GM10266 (cell line): ENCODE measurements around the gene NOS3.

ENCODE experiments used
- DNase-seq: peaks from one replicate; pipeline ENCODE4 v3.0.0; 2012; ENCODE audit errors: extremely low spot score
- TF ChIP-seq, protein P1 (sequence below): IDR thresholded peaks from 2 replicates; pipeline ENCODE4 v1.5.1; 2012; ENCODE audit warnings: mild to moderate bottlenecking, low read depth; ENCODE audit not compliant: control insufficient read depth, insufficient read depth; ENCODE audit errors: missing control alignments

The NOS3 gene

DNA sequence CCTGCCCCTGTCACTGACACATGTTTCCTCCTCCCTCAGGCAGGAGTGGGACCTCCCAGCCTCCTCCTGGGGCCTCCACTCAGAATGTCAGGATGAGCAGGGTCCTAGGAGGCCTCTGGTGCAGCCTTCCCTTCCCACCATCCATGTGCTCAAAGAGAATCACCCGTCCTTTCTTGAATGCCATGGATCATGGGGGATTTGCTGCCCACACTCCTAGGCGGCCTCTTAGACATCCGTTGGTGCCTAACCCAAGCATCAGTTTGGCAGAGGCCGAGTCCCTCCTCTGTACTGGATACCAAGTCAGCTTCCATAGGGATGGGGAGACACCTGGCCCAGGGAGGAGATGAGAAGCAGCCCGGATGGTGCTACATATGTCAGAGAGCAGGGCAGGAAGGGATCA is 7.0 kb downstream of the NOS3 start:
- TF ChIP-seq, protein P1, sequence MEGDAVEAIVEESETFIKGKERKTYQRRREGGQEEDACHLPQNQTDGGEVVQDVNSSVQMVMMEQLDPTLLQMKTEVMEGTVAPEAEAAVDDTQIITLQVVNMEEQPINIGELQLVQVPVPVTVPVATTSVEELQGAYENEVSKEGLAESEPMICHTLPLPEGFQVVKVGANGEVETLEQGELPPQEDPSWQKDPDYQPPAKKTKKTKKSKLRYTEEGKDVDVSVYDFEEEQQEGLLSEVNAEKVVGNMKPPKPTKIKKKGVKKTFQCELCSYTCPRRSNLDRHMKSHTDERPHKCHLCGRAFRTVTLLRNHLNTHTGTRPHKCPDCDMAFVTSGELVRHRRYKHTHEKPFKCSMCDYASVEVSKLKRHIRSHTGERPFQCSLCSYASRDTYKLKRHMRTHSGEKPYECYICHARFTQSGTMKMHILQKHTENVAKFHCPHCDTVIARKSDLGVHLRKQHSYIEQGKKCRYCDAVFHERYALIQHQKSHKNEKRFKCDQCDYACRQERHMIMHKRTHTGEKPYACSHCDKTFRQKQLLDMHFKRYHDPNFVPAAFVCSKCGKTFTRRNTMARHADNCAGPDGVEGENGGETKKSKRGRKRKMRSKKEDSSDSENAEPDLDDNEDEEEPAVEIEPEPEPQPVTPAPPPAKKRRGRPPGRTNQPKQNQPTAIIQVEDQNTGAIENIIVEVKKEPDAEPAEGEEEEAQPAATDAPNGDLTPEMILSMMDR, result no peak
- DNase-seq, result no peak

DNA sequence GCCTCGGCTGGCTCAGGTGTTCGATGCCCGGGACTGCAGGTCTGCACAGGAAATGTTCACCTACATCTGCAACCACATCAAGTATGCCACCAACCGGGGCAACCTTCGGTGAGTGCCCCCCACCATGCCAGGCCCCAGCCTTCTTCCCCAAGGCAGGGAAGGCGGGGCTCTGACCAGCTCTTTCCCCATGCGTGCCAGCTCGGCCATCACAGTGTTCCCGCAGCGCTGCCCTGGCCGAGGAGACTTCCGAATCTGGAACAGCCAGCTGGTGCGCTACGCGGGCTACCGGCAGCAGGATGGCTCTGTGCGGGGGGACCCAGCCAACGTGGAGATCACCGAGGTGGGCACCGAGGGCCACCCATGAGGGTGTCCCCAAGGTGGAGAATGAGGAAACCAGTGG is 7.5 kb downstream of the NOS3 start:
- no peak for DNase-seq
- TF ChIP-seq, protein P1, result no peak

DNA sequence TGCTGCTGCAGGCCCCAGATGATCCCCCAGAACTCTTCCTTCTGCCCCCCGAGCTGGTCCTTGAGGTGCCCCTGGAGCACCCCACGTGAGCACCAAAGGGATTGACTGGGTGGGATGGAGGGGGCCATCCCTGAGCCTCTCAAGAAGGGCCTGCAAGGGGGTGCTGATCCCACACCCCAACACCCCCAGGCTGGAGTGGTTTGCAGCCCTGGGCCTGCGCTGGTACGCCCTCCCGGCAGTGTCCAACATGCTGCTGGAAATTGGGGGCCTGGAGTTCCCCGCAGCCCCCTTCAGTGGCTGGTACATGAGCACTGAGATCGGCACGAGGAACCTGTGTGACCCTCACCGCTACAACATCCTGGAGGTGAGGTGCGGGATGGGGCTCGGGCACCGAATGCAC is 8.2 kb downstream of the NOS3 start:
- DNase-seq, result no peak
- TF ChIP-seq, protein P1, result no peak

DNA sequence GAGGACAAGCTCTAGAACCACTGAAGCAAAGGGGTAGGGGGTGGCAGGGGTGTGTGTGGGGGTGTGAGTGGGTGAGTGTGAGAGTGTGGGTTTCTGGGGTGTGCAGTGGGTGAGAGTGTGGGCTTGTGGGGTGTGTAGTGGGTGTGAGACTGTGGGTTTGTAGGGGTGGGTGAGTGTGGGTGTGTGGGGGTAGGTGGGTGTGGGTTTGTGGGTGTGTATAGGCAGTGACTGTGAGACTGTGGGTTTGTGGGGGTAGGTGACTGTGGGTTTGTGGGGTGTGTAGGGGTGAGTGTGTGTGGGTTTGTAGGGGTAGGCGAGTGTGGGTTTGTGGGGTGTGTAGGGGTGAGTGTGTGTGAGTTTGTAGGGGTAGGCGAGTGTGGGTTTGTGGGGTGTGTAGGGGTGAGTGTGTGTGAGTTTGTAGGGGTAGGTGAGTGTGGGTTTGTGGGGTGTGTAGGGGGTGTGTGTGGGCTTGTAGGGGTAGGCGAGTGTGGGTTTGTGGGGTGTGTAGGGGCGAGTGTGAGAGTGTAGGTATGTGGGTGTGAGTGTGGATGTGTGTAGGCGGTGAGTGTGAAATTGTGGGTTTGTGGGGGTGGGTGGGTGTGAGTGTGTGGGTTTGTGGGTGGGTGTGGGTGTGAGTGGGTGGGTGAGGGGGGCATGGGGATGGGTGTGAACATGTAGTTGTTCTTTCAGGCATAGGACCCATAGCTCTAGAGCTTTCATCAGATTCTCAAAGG is 8.8 kb downstream of the NOS3 start:
- TF ChIP-seq, protein P1, result no peak
- DNase-seq, result no peak

DNA sequence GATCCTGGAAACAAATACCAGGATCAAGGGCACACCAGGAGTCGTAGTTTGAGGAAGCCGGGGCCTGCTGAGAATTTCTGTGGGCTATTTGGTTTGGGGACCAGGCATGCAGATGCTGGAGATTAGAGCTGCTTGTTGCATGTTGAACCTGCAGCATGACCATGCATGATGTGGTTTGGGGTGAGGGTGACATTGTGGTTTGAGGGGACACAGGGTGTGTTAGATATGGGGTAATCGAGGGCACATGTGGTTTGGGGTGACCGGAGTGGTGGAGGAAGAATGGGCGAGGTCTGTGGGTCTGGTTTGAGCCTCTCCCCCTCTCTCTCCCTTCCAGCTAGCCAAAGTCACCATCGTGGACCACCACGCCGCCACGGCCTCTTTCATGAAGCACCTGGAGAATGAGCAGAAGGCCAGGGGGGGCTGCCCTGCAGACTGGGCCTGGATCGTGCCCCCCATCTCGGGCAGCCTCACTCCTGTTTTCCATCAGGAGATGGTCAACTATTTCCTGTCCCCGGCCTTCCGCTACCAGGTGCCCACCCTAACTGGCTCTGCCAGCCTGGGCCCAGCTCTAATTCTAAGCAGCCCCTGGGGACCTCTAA is 10.2 kb downstream of the NOS3 start:
- DNase-seq, result no peak
- TF ChIP-seq, protein P1, result no peak

DNA sequence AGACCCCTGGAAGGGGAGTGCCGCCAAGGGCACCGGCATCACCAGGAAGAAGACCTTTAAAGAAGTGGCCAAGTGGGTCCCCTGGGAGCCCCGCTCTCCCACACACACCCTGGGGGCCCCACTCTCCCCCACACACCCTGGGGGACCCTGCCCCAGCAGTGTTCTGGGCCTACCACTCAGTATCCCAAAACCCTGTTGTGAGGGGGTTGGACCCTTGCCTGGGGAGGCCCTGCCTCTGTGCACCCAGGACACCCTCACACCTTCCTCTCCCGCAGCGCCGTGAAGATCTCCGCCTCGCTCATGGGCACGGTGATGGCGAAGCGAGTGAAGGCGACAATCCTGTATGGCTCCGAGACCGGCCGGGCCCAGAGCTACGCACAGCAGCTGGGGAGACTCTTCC is 10.7 kb downstream of the NOS3 start:
- TF ChIP-seq, protein P1, result no peak
- DNase-seq, result no peak

DNA sequence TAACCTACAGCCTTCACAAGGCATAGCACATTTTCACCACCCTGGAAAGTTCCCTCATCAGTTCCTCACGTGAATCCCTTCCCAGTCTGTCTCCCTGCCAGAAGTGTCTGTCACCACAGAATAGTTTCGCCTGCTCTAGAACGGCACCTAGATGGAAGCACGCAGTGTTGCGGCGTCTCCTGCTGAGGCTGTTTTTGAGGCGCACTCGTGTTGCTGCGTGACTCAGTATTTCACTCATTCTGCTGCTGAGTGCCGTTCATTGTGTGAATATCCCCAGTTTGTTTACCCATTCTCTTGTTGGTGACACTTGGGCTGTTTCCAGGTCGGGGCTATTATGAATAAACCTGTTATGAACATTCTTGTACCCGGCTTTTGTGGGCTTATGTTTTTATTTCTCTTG is 12.8 kb downstream of the NOS3 start:
- TF ChIP-seq, protein P1, result no peak
- no peak for DNase-seq
